Measurements from ENCODE around the gene CLDN7.

The CLDN7 gene, protein sequence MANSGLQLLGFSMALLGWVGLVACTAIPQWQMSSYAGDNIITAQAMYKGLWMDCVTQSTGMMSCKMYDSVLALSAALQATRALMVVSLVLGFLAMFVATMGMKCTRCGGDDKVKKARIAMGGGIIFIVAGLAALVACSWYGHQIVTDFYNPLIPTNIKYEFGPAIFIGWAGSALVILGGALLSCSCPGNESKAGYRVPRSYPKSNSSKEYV

DNA sequence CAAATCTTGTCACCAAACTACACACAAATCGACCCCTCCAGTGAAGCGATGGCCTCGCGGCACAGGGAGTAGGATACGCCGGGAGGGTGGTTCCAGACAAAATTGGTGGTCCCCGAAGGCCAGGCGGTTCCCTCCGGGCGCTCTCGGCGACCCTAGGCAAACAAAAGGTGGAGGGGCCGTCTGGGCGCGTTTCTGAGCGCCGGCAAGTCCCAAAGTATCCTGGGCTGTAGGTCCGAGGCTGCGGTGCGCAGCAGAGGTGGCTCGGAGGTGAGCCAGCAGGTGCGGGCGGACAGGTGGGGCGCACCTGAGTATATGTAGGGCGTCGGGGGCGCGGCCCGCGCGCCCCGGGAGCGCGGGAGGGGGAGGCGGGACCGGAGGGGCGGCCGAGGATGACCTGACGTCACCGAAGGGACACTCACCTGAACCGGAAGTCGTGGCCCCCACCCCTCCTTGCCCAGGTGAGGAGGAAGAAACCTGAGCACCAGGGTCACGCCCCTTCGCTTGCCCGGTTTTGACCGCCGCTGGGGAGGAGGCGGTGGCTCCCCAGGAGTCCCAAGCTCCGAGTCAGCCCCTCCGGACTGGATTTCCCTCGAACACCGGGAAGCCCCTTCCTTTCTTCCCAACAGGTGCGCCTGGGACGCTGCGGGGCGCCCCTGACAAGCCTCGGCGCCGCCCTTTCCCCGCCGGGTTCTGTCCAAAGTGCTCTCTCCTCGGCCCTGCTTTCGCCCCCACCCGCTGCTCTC, at the start of gene CLDN7:
Gene CLDN7 (minus strand): TSS at position 287 of the 743 bp plus-strand sequence. CDS start 435 bp downstream, outside the sequence.
- peaks cover 2% of the 10 kb centered on the region; the same call in 1 of the 2 replicates for H3K27me3 ChIP-seq (replicated peaks; ENCODE audit: control insufficient read depth, insufficient read depth, low read length)
- DNase-seq (ENCODE audit: extremely low read depth, insufficient read length): no peak
- H3K36me3 ChIP-seq (ENCODE audit: control insufficient read depth, insufficient read depth, low read length): peaks cover 7% of the 10 kb centered on the region
- TF ChIP-seq, protein P1, sequence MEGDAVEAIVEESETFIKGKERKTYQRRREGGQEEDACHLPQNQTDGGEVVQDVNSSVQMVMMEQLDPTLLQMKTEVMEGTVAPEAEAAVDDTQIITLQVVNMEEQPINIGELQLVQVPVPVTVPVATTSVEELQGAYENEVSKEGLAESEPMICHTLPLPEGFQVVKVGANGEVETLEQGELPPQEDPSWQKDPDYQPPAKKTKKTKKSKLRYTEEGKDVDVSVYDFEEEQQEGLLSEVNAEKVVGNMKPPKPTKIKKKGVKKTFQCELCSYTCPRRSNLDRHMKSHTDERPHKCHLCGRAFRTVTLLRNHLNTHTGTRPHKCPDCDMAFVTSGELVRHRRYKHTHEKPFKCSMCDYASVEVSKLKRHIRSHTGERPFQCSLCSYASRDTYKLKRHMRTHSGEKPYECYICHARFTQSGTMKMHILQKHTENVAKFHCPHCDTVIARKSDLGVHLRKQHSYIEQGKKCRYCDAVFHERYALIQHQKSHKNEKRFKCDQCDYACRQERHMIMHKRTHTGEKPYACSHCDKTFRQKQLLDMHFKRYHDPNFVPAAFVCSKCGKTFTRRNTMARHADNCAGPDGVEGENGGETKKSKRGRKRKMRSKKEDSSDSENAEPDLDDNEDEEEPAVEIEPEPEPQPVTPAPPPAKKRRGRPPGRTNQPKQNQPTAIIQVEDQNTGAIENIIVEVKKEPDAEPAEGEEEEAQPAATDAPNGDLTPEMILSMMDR (IDR thresholded peaks at IDR 0.05; ENCODE audit: insufficient read depth, low read length, poor library complexity, severe bottlenecking): no peak
- no peak within 1 kb of the TSS for H3K4me3 ChIP-seq (replicated peaks; ENCODE audit: low read depth, low read length)

DNA sequence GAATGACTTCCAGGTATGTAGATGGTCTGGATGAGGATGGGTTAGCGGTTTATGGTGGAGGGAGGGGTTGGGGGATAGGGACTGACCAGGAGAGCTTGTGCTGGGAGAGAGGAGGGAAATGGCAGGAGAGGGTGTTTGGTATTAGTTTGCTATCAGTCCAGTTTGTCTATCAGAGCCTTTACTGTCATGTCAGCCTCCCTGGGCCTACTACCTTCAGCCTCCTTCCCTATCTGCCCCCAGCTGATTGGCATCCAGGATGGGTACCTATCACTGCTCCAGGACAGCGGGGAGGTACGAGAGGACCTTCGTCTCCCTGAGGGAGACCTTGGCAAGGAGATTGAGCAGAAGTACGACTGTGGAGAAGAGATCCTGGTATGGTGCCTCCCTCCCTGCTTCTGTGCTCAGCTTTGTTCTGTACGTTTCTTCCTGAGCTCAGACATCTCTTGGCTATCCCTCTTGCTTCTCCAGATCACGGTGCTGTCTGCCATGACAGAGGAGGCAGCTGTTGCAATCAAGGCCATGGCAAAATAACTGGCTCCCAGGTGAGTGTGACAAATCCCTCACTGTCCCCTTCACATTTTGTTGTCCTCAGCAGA, 48.9 kb upstream of the CLDN7 start:
- DNase-seq (ENCODE audit: extremely low read depth, insufficient read length): no peak
- H3K27me3 ChIP-seq (replicated peaks; ENCODE audit: control insufficient read depth, insufficient read depth, low read length): no peaks in the 10 kb centered on the region
- H3K4me3 ChIP-seq (replicated peaks; ENCODE audit: low read depth, low read length): no peak overlapping the region
- peaks cover 41% of the 10 kb centered on the region for H3K36me3 ChIP-seq (ENCODE audit: control insufficient read depth, insufficient read depth, low read length)
- TF ChIP-seq, protein P1 (IDR thresholded peaks at IDR 0.05; ENCODE audit: insufficient read depth, low read length, poor library complexity, severe bottlenecking): no peak

DNA sequence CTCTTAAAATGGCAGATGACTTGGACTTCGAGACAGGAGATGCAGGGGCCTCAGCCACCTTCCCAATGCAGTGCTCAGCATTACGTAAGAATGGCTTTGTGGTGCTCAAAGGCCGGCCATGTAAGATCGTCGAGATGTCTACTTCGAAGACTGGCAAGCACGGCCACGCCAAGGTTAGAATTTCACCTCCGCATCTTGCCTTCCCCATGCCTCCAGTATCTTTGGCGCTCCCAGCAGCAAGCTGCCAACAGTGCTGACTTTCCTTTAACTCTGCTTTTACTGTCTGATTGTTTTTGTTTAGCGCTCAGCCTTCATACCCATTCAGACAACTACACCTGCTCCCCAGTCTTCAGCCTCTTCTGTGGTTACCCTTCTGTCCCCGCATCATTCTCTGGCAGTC, 47.4 kb upstream of the CLDN7 start:
- DNase-seq (ENCODE audit: extremely low read depth, insufficient read length): no peak
- H3K4me3 ChIP-seq (replicated peaks; ENCODE audit: low read depth, low read length): peak overlapping the region; percentile 96
- H3K27me3 ChIP-seq (replicated peaks; ENCODE audit: control insufficient read depth, insufficient read depth, low read length): no peaks in the 10 kb centered on the region
- H3K36me3 ChIP-seq (ENCODE audit: control insufficient read depth, insufficient read depth, low read length): peaks cover 38% of the 10 kb centered on the region
- TF ChIP-seq, protein P1 (IDR thresholded peaks at IDR 0.05; ENCODE audit: insufficient read depth, low read length, poor library complexity, severe bottlenecking): no peak

DNA sequence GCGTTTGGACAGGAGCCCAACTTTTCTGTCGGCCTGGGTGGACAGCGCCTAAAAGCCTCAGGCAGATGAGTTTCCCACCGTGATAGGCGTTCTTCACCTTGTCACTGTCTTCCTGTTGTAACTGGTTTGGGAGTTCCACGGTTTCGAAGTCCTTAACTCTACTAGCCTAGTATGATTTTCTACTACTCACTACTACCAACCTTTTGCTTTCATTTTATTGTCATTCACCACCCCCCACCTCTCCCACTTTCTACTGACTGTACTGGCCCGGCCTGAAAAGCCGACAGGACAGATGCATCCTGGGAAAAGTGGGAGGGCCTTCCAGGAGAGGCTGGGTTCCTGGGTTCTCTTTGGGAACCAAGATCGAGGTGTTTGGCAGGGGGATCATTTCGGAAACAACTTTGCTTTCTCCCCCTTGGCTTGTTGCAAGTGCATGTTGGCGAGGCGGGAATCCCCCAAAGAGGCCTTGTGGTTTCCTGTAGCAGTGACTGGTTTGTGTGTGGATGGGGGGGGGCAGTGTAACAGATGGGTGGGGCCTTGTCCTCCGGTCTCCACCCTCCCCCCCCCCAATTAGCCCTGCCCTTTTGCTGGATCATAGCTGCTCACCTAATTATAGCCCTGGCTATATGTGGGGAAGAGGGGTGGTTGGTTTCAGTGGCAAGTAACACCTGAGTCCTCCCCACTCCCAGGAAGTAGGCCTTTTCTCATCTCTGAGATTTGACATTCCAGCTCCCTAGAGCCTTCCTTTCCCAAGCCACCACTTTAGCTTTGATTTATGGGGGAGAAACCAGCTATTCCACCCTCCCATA, 46.6 kb upstream of the CLDN7 start:
- peaks cover 36% of the 10 kb centered on the region for H3K36me3 ChIP-seq (ENCODE audit: control insufficient read depth, insufficient read depth, low read length)
- DNase-seq (ENCODE audit: extremely low read depth, insufficient read length): peak; percentile 80
- no peaks in the 10 kb centered on the region for H3K27me3 ChIP-seq (replicated peaks; ENCODE audit: control insufficient read depth, insufficient read depth, low read length)
- TF ChIP-seq, protein P1 (IDR thresholded peaks at IDR 0.05; ENCODE audit: insufficient read depth, low read length, poor library complexity, severe bottlenecking): no peak
- peak overlapping the region; percentile 96 for H3K4me3 ChIP-seq (replicated peaks; ENCODE audit: low read depth, low read length)

DNA sequence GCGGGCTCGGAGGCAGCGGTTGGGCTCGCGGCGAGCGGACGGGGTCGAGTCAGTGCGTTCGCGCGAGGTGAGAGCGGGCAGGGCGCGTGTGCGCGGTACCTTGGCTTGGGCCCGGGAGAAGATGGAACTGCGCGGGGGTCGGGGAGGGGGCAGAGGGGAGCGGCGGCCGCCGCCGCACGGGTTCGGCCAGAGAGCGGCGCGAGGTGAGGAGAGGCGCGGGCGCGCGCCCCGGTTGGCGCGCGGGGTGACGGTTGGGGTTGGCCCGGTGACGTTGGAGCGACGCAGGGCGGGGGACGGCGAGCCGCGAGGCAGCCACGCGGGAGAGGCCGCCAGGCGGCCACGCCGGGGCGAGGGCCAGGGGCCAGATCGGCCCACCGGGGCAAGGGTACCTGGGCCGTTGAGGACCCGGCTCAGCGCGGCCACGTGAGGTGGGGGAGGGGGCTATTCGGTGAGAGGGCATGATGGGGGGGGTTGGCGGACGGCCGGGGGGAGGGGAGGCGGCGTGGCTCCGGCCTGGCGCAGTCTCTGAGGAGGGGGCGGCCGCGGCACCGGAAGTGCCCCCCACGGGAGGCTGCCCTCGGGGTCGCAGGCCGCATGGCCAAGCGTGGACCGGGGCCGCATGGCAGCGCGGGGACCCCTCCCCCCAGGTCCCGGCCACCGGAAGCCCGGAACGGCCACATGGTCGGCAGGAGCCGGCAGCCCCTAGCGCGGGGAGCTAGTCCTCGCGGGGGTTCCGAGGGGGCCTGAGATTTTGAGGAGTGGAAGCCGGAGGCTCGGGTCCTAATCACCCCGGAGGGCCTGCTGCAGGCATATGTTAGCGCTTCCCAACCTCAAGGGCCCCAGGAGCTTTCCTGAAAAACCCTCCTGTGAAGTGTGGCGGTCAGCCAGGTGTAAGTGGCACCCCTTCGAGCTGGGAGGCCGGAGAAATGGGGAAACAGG, 45.7 kb upstream of the CLDN7 start:
- no peaks in the 10 kb centered on the region for H3K27me3 ChIP-seq (replicated peaks; ENCODE audit: control insufficient read depth, insufficient read depth, low read length)
- H3K36me3 ChIP-seq (ENCODE audit: control insufficient read depth, insufficient read depth, low read length): peaks cover 27% of the 10 kb centered on the region
- TF ChIP-seq, protein P1 (IDR thresholded peaks at IDR 0.05; ENCODE audit: insufficient read depth, low read length, poor library complexity, severe bottlenecking): no peak
- peak overlapping the region; percentile 96 for H3K4me3 ChIP-seq (replicated peaks; ENCODE audit: low read depth, low read length)
- peak; percentile 76 for DNase-seq (ENCODE audit: extremely low read depth, insufficient read length)

Measured in GM06990 (cell line).